Osteoblast (primary cell): ENCODE measurements around the gene SRP19. TPM values are rescaled to one million over a fixed set of nuclear protein-coding genes. Genes with fewer than 3 reads are reported as not detected.

ENCODE experiments used
- DNase-seq: peaks from one replicate; pipeline ENCODE4 v3.0.0; 2011; ENCODE audit warnings: low spot score, mixed read lengths; ENCODE audit not compliant: insufficient read length; ENCODE audit errors: missing footprints
- H2AFZ ChIP-seq: 2 replicates; pipeline ENCODE4 v1.6.0; 2011; ENCODE audit warnings: mild to moderate bottlenecking, low read length
- H3K27ac ChIP-seq: 2 replicates; pipeline ENCODE4 v1.5.1; 2011; ENCODE audit warnings: mild to moderate bottlenecking, low read depth, low read length, moderate library complexity
- H3K27me3 ChIP-seq: 2 replicates; pipeline ENCODE4 v1.6.0; 2012; ENCODE audit warnings: mild to moderate bottlenecking, control low read depth, inconsistent platforms, low read length, moderate library complexity; ENCODE audit not compliant: insufficient read depth
- H3K36me3 ChIP-seq: 2 replicates; pipeline ENCODE4 v1.5.1; 2011; ENCODE audit warnings: mild to moderate bottlenecking, low read length, control low read depth, moderate library complexity; ENCODE audit not compliant: insufficient read depth
- H3K4me1 ChIP-seq: 2 replicates; pipeline ENCODE4 v1.5.1; 2011; ENCODE audit warnings: mild to moderate bottlenecking, low read length, control low read depth, moderate library complexity; ENCODE audit not compliant: insufficient read depth
- H3K4me2 ChIP-seq: 2 replicates; pipeline ENCODE4 v1.6.0; 2011; ENCODE audit warnings: mild to moderate bottlenecking, low read length; ENCODE audit not compliant: insufficient read depth
- H3K4me3 ChIP-seq: fragments of 200-600 bp; sonication (generic); 3 replicates; pipeline ENCODE4 v1.5.1; 2012; ENCODE audit warnings: mild to moderate bottlenecking, low read length, inconsistent platforms; ENCODE audit not compliant: insufficient read depth
- H3K79me2 ChIP-seq: 2 replicates; pipeline ENCODE4 v1.6.0; 2012; ENCODE audit warnings: mild to moderate bottlenecking, low read length, control low read depth, inconsistent platforms; ENCODE audit not compliant: insufficient read depth
- H3K9me3 ChIP-seq: 2 replicates; pipeline ENCODE4 v1.5.1; 2011; ENCODE audit warnings: low read depth, low read length, control low read depth
- H4K20me1 ChIP-seq: 2 replicates; pipeline ENCODE4 v1.6.0; 2012; ENCODE audit warnings: mild to moderate bottlenecking, low read length, control low read depth; ENCODE audit not compliant: insufficient read depth
- CTCF ChIP-seq: IDR thresholded peaks from 2 replicates; pipeline ENCODE4 v1.5.1; 2011; ENCODE audit warnings: mild to moderate bottlenecking, low read depth, low read length, moderate library complexity; ENCODE audit errors: extremely low read depth
- total RNA-seq: library from RNA; depleted of rRNA; stranded (reverse); fragments of >200 nt; gene quantifications from 2 replicates; pipeline ENCODE4 v1.2.3, GENCODE V29; 2012

Gene SRP19
- total RNA-seq, 1 donor, result 59.0 TPM

DNA sequence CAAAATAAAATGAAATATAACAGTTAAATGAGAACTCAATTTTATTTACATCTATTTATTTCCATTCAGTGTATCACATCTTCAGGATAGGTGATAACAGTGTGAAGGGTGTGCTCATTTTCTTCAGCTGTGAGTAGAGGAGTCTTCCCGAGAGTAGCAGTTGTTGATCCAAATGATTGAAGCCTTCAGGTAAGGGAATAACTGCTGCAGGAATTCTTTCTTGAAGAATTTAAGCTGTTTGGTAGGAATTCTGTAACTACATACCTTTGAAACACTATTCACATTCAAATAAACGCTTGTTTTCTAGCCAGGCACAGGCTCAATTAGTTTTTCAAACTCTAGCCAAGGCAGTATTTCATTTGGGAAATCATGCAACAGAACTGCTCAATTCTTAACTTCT is 15.3 kb downstream of the SRP19 start:
- peaks cover 5% of the 10 kb centered on the region for H3K4me1 ChIP-seq
- no peak overlapping the region for H2AFZ ChIP-seq
- no peak for DNase-seq
- no peak for TF ChIP-seq CTCF
- no peaks in the 10 kb centered on the region for H3K9me3 ChIP-seq
- H3K79me2 ChIP-seq, result peaks cover 15% of the 10 kb centered on the region
- H3K27me3 ChIP-seq, result no peaks in the 10 kb centered on the region
- no peak overlapping the region for H3K4me2 ChIP-seq
- H4K20me1 ChIP-seq, result no peaks in the 10 kb centered on the region
- peaks cover 55% of the 10 kb centered on the region for H3K36me3 ChIP-seq
- no peak overlapping the region for H3K27ac ChIP-seq
- no peak overlapping the region for H3K4me3 ChIP-seq

GRCh38 chr5:112878101-112878500 is 17.0 kb downstream of the SRP19 start:
- no peak overlapping the region for H2AFZ ChIP-seq
- no peak overlapping the region for H3K4me3 ChIP-seq
- H3K4me1 ChIP-seq, result peaks cover 5% of the 10 kb centered on the region
- no peaks in the 10 kb centered on the region for H3K27me3 ChIP-seq
- no peak overlapping the region for H3K4me2 ChIP-seq
- H4K20me1 ChIP-seq, result no peaks in the 10 kb centered on the region
- DNase-seq, result no peak
- no peak overlapping the region for H3K27ac ChIP-seq
- no peaks in the 10 kb centered on the region for H3K9me3 ChIP-seq
- H3K79me2 ChIP-seq, result peaks cover 15% of the 10 kb centered on the region
- peaks cover 63% of the 10 kb centered on the region for H3K36me3 ChIP-seq
- no peak for TF ChIP-seq CTCF

DNA sequence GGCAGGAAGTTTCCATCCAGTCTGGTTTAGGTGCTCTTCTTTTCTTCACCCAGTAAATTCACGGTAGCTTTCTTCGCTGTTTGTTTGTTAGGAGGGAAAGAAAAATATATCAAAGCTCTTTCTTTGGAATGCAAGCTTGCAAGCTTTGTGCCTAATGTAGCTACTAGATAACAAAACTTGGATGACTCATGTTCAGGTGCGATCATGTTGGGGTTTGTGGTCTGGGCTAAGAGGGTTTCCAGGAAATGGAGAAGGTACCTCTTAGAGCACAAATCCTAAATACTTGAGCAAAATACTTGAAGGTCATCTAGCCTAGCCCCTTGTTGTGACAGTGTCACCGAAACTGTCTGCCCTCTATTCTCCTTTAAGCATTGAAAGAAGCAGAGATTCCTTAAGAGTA is 17.7 kb downstream of the SRP19 start:
- H3K36me3 ChIP-seq, result peaks cover 62% of the 10 kb centered on the region
- DNase-seq, result no peak
- H3K79me2 ChIP-seq, result peaks cover 17% of the 10 kb centered on the region
- TF ChIP-seq CTCF, result no peak
- no peak overlapping the region for H2AFZ ChIP-seq
- H3K4me1 ChIP-seq, result peaks cover 5% of the 10 kb centered on the region
- peak overlapping the region; percentile 15 for H3K27ac ChIP-seq
- H3K9me3 ChIP-seq, result no peaks in the 10 kb centered on the region
- no peaks in the 10 kb centered on the region for H4K20me1 ChIP-seq
- H3K4me2 ChIP-seq, result no peak overlapping the region
- no peak overlapping the region for H3K4me3 ChIP-seq
- H3K27me3 ChIP-seq, result no peaks in the 10 kb centered on the region

DNA sequence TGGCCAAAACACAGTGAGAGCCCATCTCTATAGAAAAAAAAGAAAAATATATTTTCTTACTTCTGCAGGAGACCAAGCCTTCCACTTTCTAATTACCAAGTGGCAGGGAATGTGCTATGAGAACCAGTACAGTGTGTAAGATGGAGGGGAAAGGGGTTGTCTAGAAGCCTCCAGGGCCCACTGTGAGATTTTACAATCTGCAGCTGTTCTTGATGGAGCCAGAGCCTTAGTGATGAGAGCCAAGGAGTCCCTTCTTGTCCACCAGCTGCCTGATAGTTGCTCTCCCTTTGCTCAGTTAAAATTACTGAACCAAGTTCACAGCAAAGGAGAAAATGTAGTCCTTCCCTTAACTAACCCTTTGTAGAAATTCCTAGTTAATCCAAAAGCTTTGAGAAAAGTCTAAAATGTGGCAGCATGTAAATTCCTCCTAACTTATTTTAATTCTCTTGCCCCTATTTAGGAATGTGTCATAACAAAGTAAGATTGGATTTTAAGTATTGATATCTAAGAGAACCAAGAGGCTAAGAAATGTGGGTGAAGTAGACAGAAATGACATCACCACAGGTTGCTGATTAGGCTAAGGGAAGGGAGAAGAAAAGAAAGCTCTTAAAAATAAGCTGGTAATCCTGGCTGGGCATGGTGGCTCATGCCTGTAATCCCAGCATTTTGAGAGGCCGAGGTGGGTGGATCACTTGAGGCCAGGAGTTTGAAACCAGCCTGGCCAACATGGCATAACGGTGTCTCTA is 19.3 kb downstream of the SRP19 start:
- Histone ChIP-seq H3K4me2 (no peak overlapping the region), H3K4me1 (peaks cover 5% of the 10 kb centered on the region), H4K20me1 (no peaks in the 10 kb centered on the region), H2AFZ (no peak overlapping the region), H3K36me3 (peaks cover 63% of the 10 kb centered on the region), H3K9me3 (no peaks in the 10 kb centered on the region), H3K27ac (no peak overlapping the region), H3K27me3 (no peaks in the 10 kb centered on the region), H3K79me2 (peaks cover 19% of the 10 kb centered on the region), H3K4me3 (no peak overlapping the region)
- TF ChIP-seq CTCF, result no peak
- peak; percentile 18 for DNase-seq
